Measurements from ENCODE around the gene ALDH1L1.

GRCh38 chr3:126146034-126146433 is 34.4 kb downstream of the ALDH1L1 start:
- TF ChIP-seq CTCF (IDR thresholded peaks at IDR 0.05; ENCODE audit: insufficient read depth, low read length, poor library complexity, severe bottlenecking) = no peak
- TF ChIP-seq EZH2phosphoT487 (conservative IDR thresholded peaks at IDR 0.05; ENCODE audit: low read length) = no peak

Measured in SU-DHL-6 (cell line).